Cerebellar cortex (tissue), 1 donor: ENCODE data around the gene ADCK1.
"Not testable (repeated sequence)": the region's sequence is repeated elsewhere in the genome, so short reads cannot be mapped to it uniquely, and the experiment has no call there.

Source experiments
- DNase-seq: peaks from one replicate; pipeline ENCODE4 v3.0.0-alpha.2; 2015; ENCODE audit warnings: low spot score

Gene ADCK1

GRCh38 chr14:77799863-77800730 is at the start of gene ADCK1:
Gene ADCK1 (plus strand): TSS chr14:77800109. CDS start chr14:77818979, 18,870 bp downstream.
- DNase-seq, result peak; percentile 88

GRCh38 chr14:77752266-77752665 is 47.6 kb upstream of the ADCK1 start:
- no peak for DNase-seq

- DNase-seq, result no peak
Measured at GRCh38 chr14:77752799-77753516, 47.0 kb upstream of the ADCK1 start.

GRCh38 chr14:77760381-77761204 is 39.3 kb upstream of the ADCK1 start, which contains the start of gene SNW1:
Gene SNW1 (minus strand): TSS chr14:77761156. CDS start chr14:77761127, 29 bp downstream.
- peak; percentile 97 for DNase-seq

GRCh38 chr14:77761205-77761931 is 38.5 kb upstream of the ADCK1 start:
- peak; percentile 61 for DNase-seq

- no peak for DNase-seq
Measured at GRCh38 chr14:77763316-77763715, 36.6 kb upstream of the ADCK1 start.

- DNase-seq, result no peak
Measured at GRCh38 chr14:77763978-77764377, 35.9 kb upstream of the ADCK1 start.

GRCh38 chr14:77768442-77769069 is 31.4 kb upstream of the ADCK1 start:
- DNase-seq, result not testable (repeated sequence)

- not testable (repeated sequence) for DNase-seq
Measured at GRCh38 chr14:77773966-77774365, 25.9 kb upstream of the ADCK1 start.

GRCh38 chr14:77782202-77782601 is 17.7 kb upstream of the ADCK1 start:
- DNase-seq, result no peak

GRCh38 chr14:77786148-77786547 is 13.8 kb upstream of the ADCK1 start:
- no peak for DNase-seq

GRCh38 chr14:77790566-77791224 is 9.2 kb upstream of the ADCK1 start:
- no peak for DNase-seq

GRCh38 chr14:77791225-77791600 is 8.7 kb upstream of the ADCK1 start:
- no peak for DNase-seq

GRCh38 chr14:77793255-77793654 is 6.7 kb upstream of the ADCK1 start:
- DNase-seq, result not testable (repeated sequence)

GRCh38 chr14:77794357-77794756 is 5.6 kb upstream of the ADCK1 start:
- no peak for DNase-seq

GRCh38 chr14:77799456-77799855 is 453 bp upstream of the ADCK1 start:
- not testable (repeated sequence) for DNase-seq

- no peak for DNase-seq
Measured at GRCh38 chr14:77800814-77801213, 905 bp downstream of the ADCK1 start.

- DNase-seq, result peak; percentile 26
Measured at GRCh38 chr14:77804592-77804991, 4.7 kb downstream of the ADCK1 start.

- no peak for DNase-seq
Measured at GRCh38 chr14:77805706-77806105, 5.8 kb downstream of the ADCK1 start.

GRCh38 chr14:77808250-77808649 is 8.3 kb downstream of the ADCK1 start:
- DNase-seq, result no peak
